GM12878 (cell line): Measurements from ENCODE around the gene ATP4A. TPM values are rescaled to one million over a fixed set of nuclear protein-coding genes. Genes with fewer than 3 reads are reported as not detected.

Experiments used
- ATAC-seq: fragments of 200-7000 bp; cut with Tn5 transposase; 3 replicates; pipeline ENCODE4 v1.9.1; 2020; ENCODE audit warnings: mild to moderate bottlenecking, moderate library complexity
- BruUV-seq: library from RNA; stranded (reverse); fragments of 400-500 nt; replicated peaks from 2 replicates; lab custom pipeline; 2021; lab: Mats Ljungman, UMichigan
- CTCF ChIA-PET: fragments of 300-600 bp; sonication (Branson Sonifier 250); formaldehyde crosslinking; extraction: SDS; loops from one replicate; lab custom pipeline; 2021; ENCODE audit warnings: inconsistent platforms; lab: Yijun Ruan, JAX
- POLR2A ChIA-PET: fragments of 350-600 bp; formaldehyde crosslinking; extraction: SDS; loops from one replicate; lab custom pipeline; 2021; ENCODE audit warnings: inconsistent platforms; lab: Charles Lee
- RAD21 ChIA-PET: fragments of 300-600 bp; sonication (Branson Sonifier 250); formaldehyde crosslinking; loops from one replicate; lab custom pipeline; 2023; ENCODE audit warnings: antibody characterized with exemption; ENCODE audit not compliant: unreplicated experiment; lab: Charles Lee
- SMC1A ChIA-PET: fragments of 300-600 bp; sonication (Branson Sonifier 250); formaldehyde crosslinking; loops from one replicate; lab custom pipeline; 2023; ENCODE audit not compliant: unreplicated experiment, uncharacterized antibody; lab: Charles Lee
- DNase-seq: peaks from one replicate; pipeline ENCODE4 v3.0.0-alpha.2; 2011; ENCODE audit warnings: low read depth, low spot score
- FAIRE-seq: peaks from 3 replicates; lab custom pipeline; 2011; peaks lifted over from hg19 to GRCh38; lab: Jason Lieb, UNC
- H2AFZ ChIP-seq: 2 replicates; pipeline ENCODE4 v1.6.0; 2011; ENCODE audit warnings: low read depth, low read length, control low read depth; ENCODE audit not compliant: control insufficient read depth
- H3K27ac ChIP-seq: 2 replicates; pipeline ENCODE4 v1.5.1; 2011; ENCODE audit warnings: control low read depth; ENCODE audit not compliant: control insufficient read depth, insufficient read depth
- H3K27me3 ChIP-seq, 2 experiments: replicated peaks in 1 of 2; 2 replicates each; pipeline versions ENCODE4 v1.6.0 to v1.6.1; 2011; ENCODE audit warnings: low read length in 1 of 2; ENCODE audit not compliant: control insufficient read depth in 2 of 2, insufficient read depth in 2 of 2
- H3K36me3 ChIP-seq, 2 experiments: 2 replicates each; pipeline ENCODE4 v1.5.1; 2011; ENCODE audit warnings: low read length in 1 of 2; ENCODE audit not compliant: control insufficient read depth in 2 of 2, insufficient read depth in 2 of 2
- H3K4me1 ChIP-seq: 2 replicates; pipeline ENCODE4 v1.6.1; 2011; ENCODE audit warnings: mild to moderate bottlenecking, low read length, moderate library complexity, mixed read lengths; ENCODE audit not compliant: control insufficient read depth, insufficient read depth
- H3K4me2 ChIP-seq: 2 replicates; pipeline ENCODE4 v1.6.0; 2011; ENCODE audit warnings: control low read depth; ENCODE audit not compliant: control insufficient read depth, insufficient read depth
- H3K4me3 ChIP-seq: fragments of 200-600 bp; sonication (generic); 2 replicates; pipeline ENCODE4 v1.5.1; 2016
- H3K79me2 ChIP-seq: 2 replicates; pipeline ENCODE4 v1.6.0; 2011; ENCODE audit warnings: low read length; ENCODE audit not compliant: control insufficient read depth, insufficient read depth
- H3K9ac ChIP-seq: 2 replicates; pipeline ENCODE4 v1.8.0; 2011; ENCODE audit warnings: low read length, control low read depth, mixed read lengths; ENCODE audit not compliant: control insufficient read depth, insufficient read depth
- H3K9me3 ChIP-seq: replicated peaks from 3 replicates; pipeline ENCODE4 v1.5.1; 2011; ENCODE audit warnings: mild to moderate bottlenecking, low read length; ENCODE audit not compliant: control insufficient read depth, insufficient read depth
- H4K20me1 ChIP-seq: 2 replicates; pipeline ENCODE4 v1.6.0; 2011; ENCODE audit not compliant: control insufficient read depth, insufficient read depth
- CHD1 ChIP-seq: IDR thresholded peaks from 2 replicates; pipeline ENCODE4 v1.6.1; 2012; ENCODE audit warnings: low read depth, low read length, improper control_type of control experiment
- CHD4 ChIP-seq: fragments of 200-600 bp; sonication (generic); IDR thresholded peaks from 2 replicates; pipeline ENCODE4 v1.6.1; 2016; ENCODE audit warnings: mild to moderate bottlenecking
- RCOR1 ChIP-seq: conservative IDR thresholded peaks from 2 replicates; pipeline ENCODE4 v1.6.1; 2012; ENCODE audit warnings: low read depth, low read length, improper control_type of control experiment
- SMC3 ChIP-seq: IDR thresholded peaks from 2 replicates; pipeline ENCODE4 v1.6.1; 2011; ENCODE audit warnings: low read length, improper control_type of control experiment, borderline replicate concordance
- SP1 ChIP-seq: IDR thresholded peaks from one replicate; pipeline ENCODE4 v1.6.1; 2011; ENCODE audit warnings: low read depth, low read length
- WGBS: methylation state at CpG from one replicate; pipeline ENCODE4 v1.1.6; 2016; ENCODE audit warnings: low lambda C conversion rate; ENCODE audit not compliant: insufficient replicate concordance, insufficient coverage; ENCODE audit errors: missing lambda C conversion rate; 5-methylcytosine and 5-hydroxymethylcytosine counted together
- in situ Hi-C: fragments of 300-500 bp; cut with MboI; formaldehyde crosslinking; loops from 9 replicates; pipeline ENCODE4 v1.14.3; 2018; ENCODE audit warnings: mixed read lengths
- intact Hi-C: fragments of 100-400 bp; cut with micrococcal nuclease; formaldehyde crosslinking; loops from one replicate; pipeline ENCODE4 v1.14.2; 2022; ENCODE audit not compliant: unreplicated experiment
- polyA plus RNA-seq, 11 experiments: library from polyadenylated mRNA; depleted of rRNA in 4 of 11; unstranded in 6 of 11; stranded (reverse) in 5 of 11; fragments of >200 nt; fragmentation: Nextera tagmentation in 4 of 11; fragmentation: Illumina TruSeq in 1 of 11; extraction: Ambion mirVana in 4 of 11; extraction: Trizol in 1 of 11; gene quantifications; 1 replicate in 1 of 11; 2 replicates in 10 of 11; pipeline versions ENCODE4 v1.2.1 to v1.2.3, GENCODE V29; 2011 to 2016; ENCODE audit warnings: inconsistent platforms in 2 of 11, missing spikeins in 2 of 11, low read depth in 1 of 11
- total RNA-seq, 4 experiments: library from RNA; depleted of rRNA in 3 of 4; stranded (reverse); fragments of >200 nt in 3 of 4; fragmentation: Illumina TruSeq in 1 of 4; extraction: Trizol in 1 of 4; gene quantifications; 2 replicates each; pipeline versions ENCODE4 v1.2.1 to v1.2.3, GENCODE V29; 2013 to 2021
- TF ChIP-seq, protein P1 (sequence below): fragments of 150-350 bp; IDR thresholded peaks from 2 replicates; pipeline ENCODE4 v1.6.1; 2014; ENCODE audit warnings: mild to moderate bottlenecking, low read depth, low read length
- TF ChIP-seq, protein P2 (sequence below): IDR thresholded peaks from 2 replicates; pipeline ENCODE4 v1.6.1; 2011; ENCODE audit warnings: low read depth, low read length, improper control_type of control experiment, borderline replicate concordance
- TF ChIP-seq, protein P3 (sequence below): fragments of 450-650 bp; IDR thresholded peaks from 2 replicates; pipeline ENCODE4 v1.6.1; 2016; ENCODE audit warnings: mild to moderate bottlenecking
- TF ChIP-seq, protein P4 (sequence below): fragments of 450-650 bp; formaldehyde crosslinking; IDR thresholded peaks from 2 replicates; pipeline ENCODE4 v1.4.0; 2020; ENCODE audit warnings: mild to moderate bottlenecking, moderate library complexity
- TF ChIP-seq, protein P5 (sequence below): fragments of 450-650 bp; IDR thresholded peaks from 2 replicates; pipeline ENCODE4 v1.6.1; 2017; ENCODE audit warnings: antibody characterized with exemption, mild to moderate bottlenecking, moderate library complexity

ATP4A gene
- total and polyA plus RNA-seq, 10 of the 15 experiments (the other 5 are each of a cell fraction or from before 2014, with no cell fraction given): 0.03 to 1.5 (median 0.11) TPM; not detected in 3

DNA sequence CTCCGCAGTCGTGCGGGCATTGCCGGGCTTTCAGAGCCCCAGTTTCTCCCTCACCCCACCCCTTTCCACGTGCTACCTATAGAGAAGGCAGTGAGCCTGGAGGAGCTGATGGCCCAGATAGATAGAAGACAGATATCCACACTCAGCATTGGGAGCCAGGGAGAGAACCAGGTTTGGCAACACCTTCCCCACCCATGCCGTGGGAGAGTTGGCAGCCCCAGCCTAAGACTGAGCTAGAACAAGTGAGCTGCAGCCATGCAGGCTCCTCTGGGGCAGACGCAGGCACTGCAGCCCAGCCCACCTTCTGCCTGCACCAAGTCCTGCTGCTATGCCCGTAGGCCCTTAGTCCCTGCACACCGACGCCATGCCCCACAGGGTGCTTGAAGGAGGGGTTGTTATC is 62.8 kb downstream of the ATP4A start:
- Histone ChIP-seq H3K36me3 (no peaks in the 10 kb centered on the region), H3K27ac (no peak overlapping the region), H2AFZ (no peak overlapping the region), H3K79me2 (no peaks in the 10 kb centered on the region), H3K9ac (no peak overlapping the region), H3K9me3 (no peaks in the 10 kb centered on the region), H3K4me3 (no peak overlapping the region), H3K4me1 (peaks cover 6% of the 10 kb centered on the region; the same call in 1 of the 2 replicates), H3K27me3 (no peaks in the 10 kb centered on the region), H4K20me1 (no peaks in the 10 kb centered on the region), H3K4me2 (no peak overlapping the region)
- in situ Hi-C loops: no loop called here
- intact Hi-C loops: no loop called here
- FAIRE-seq (no peak), DNase-seq (no peak), ATAC-seq (no peak)
- 69% methylated on average over 10 of the region's 10 CpGs for WGBS
- BruUV-seq: no TSS peak
- SMC1A ChIA-PET: no interaction called here
- CTCF ChIA-PET: interaction anchor here (0.8 to 1.5 kb wide), 2 partner anchors 9 to 14 kb away, joined by 3 read pairs; no protein-coding TSS in a partner anchor
- RAD21 ChIA-PET: no interaction called here
- POLR2A ChIA-PET: no interaction called here
- TF ChIP-seq SP1 (no peak), RCOR1 (no peak), CHD1 (no peak), CHD4 (no peak), SMC3 (no peak)
- TF ChIP-seq, protein P1, sequence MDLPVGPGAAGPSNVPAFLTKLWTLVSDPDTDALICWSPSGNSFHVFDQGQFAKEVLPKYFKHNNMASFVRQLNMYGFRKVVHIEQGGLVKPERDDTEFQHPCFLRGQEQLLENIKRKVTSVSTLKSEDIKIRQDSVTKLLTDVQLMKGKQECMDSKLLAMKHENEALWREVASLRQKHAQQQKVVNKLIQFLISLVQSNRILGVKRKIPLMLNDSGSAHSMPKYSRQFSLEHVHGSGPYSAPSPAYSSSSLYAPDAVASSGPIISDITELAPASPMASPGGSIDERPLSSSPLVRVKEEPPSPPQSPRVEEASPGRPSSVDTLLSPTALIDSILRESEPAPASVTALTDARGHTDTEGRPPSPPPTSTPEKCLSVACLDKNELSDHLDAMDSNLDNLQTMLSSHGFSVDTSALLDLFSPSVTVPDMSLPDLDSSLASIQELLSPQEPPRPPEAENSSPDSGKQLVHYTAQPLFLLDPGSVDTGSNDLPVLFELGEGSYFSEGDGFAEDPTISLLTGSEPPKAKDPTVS: no peak
- TF ChIP-seq, protein P2, sequence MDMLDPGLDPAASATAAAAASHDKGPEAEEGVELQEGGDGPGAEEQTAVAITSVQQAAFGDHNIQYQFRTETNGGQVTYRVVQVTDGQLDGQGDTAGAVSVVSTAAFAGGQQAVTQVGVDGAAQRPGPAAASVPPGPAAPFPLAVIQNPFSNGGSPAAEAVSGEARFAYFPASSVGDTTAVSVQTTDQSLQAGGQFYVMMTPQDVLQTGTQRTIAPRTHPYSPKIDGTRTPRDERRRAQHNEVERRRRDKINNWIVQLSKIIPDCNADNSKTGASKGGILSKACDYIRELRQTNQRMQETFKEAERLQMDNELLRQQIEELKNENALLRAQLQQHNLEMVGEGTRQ: no peak
- TF ChIP-seq, protein P3, sequence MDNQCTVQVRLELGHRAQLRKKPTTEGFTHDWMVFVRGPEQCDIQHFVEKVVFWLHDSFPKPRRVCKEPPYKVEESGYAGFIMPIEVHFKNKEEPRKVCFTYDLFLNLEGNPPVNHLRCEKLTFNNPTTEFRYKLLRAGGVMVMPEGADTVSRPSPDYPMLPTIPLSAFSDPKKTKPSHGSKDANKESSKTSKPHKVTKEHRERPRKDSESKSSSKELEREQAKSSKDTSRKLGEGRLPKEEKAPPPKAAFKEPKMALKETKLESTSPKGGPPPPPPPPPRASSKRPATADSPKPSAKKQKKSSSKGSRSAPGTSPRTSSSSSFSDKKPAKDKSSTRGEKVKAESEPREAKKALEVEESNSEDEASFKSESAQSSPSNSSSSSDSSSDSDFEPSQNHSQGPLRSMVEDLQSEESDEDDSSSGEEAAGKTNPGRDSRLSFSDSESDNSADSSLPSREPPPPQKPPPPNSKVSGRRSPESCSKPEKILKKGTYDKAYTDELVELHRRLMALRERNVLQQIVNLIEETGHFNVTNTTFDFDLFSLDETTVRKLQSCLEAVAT: no peak
- TF ChIP-seq, protein P4, sequence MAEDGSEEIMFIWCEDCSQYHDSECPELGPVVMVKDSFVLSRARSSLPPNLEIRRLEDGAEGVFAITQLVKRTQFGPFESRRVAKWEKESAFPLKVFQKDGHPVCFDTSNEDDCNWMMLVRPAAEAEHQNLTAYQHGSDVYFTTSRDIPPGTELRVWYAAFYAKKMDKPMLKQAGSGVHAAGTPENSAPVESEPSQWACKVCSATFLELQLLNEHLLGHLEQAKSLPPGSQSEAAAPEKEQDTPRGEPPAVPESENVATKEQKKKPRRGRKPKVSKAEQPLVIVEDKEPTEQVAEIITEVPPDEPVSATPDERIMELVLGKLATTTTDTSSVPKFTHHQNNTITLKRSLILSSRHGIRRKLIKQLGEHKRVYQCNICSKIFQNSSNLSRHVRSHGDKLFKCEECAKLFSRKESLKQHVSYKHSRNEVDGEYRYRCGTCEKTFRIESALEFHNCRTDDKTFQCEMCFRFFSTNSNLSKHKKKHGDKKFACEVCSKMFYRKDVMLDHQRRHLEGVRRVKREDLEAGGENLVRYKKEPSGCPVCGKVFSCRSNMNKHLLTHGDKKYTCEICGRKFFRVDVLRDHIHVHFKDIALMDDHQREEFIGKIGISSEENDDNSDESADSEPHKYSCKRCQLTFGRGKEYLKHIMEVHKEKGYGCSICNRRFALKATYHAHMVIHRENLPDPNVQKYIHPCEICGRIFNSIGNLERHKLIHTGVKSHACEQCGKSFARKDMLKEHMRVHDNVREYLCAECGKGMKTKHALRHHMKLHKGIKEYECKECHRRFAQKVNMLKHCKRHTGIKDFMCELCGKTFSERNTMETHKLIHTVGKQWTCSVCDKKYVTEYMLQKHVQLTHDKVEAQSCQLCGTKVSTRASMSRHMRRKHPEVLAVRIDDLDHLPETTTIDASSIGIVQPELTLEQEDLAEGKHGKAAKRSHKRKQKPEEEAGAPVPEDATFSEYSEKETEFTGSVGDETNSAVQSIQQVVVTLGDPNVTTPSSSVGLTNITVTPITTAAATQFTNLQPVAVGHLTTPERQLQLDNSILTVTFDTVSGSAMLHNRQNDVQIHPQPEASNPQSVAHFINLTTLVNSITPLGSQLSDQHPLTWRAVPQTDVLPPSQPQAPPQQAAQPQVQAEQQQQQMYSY (CRISPR knock-in tag): no peak
- TF ChIP-seq, protein P5, sequence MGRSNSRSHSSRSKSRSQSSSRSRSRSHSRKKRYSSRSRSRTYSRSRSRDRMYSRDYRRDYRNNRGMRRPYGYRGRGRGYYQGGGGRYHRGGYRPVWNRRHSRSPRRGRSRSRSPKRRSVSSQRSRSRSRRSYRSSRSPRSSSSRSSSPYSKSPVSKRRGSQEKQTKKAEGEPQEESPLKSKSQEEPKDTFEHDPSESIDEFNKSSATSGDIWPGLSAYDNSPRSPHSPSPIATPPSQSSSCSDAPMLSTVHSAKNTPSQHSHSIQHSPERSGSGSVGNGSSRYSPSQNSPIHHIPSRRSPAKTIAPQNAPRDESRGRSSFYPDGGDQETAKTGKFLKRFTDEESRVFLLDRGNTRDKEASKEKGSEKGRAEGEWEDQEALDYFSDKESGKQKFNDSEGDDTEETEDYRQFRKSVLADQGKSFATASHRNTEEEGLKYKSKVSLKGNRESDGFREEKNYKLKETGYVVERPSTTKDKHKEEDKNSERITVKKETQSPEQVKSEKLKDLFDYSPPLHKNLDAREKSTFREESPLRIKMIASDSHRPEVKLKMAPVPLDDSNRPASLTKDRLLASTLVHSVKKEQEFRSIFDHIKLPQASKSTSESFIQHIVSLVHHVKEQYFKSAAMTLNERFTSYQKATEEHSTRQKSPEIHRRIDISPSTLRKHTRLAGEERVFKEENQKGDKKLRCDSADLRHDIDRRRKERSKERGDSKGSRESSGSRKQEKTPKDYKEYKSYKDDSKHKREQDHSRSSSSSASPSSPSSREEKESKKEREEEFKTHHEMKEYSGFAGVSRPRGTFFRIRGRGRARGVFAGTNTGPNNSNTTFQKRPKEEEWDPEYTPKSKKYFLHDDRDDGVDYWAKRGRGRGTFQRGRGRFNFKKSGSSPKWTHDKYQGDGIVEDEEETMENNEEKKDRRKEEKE: no peak
